ENCODE results near the gene KRTAP5-8.
"Not testable (repeated sequence)": the region's sequence is repeated elsewhere in the genome, so short reads cannot be mapped to it uniquely, and the experiment has no call there.

The KRTAP5-8 gene

GRCh38 chr11:71518506-71519471 is 19.0 kb upstream of the KRTAP5-8 start:
- no peak for TF ChIP-seq CTCF (IDR thresholded peaks at IDR 0.05; ENCODE audit: extremely low read depth, missing control alignments)
- no peak for DNase-seq (ENCODE audit: low spot score)

GRCh38 chr11:71519546-71519945 is 18.3 kb upstream of the KRTAP5-8 start:
- DNase-seq (ENCODE audit: low spot score) = no peak
- TF ChIP-seq CTCF (IDR thresholded peaks at IDR 0.05; ENCODE audit: extremely low read depth, missing control alignments) = no peak

GRCh38 chr11:71525188-71525937 is 12.5 kb upstream of the KRTAP5-8 start:
- TF ChIP-seq CTCF (IDR thresholded peaks at IDR 0.05; ENCODE audit: extremely low read depth, missing control alignments) = no peak
- DNase-seq (ENCODE audit: low spot score) = no peak

- no peak for DNase-seq (ENCODE audit: low spot score)
- TF ChIP-seq CTCF (IDR thresholded peaks at IDR 0.05; ENCODE audit: extremely low read depth, missing control alignments) = no peak
Measured at GRCh38 chr11:71525938-71526495, 11.8 kb upstream of the KRTAP5-8 start.

GRCh38 chr11:71526796-71527575 is 10.8 kb upstream of the KRTAP5-8 start, which contains the start of gene KRTAP5-7:
TSS of gene KRTAP5-7 (plus strand) at chr11:71527267. CDS start at chr11:71527301, 34 bp downstream.
- not testable (repeated sequence) for DNase-seq (ENCODE audit: low spot score)

GRCh38 chr11:71527576-71528210 is 10.1 kb upstream of the KRTAP5-8 start:
- DNase-seq (ENCODE audit: low spot score) = no peak
- TF ChIP-seq CTCF (IDR thresholded peaks at IDR 0.05; ENCODE audit: extremely low read depth, missing control alignments) = no peak

GRCh38 chr11:71530602-71531001 is 7.2 kb upstream of the KRTAP5-8 start:
- TF ChIP-seq CTCF (IDR thresholded peaks at IDR 0.05; ENCODE audit: extremely low read depth, missing control alignments) = no peak
- no peak for DNase-seq (ENCODE audit: low spot score)
